CD4-positive, alpha-beta memory T cell (primary cell): Measurements from ENCODE around the gene IFFO2. TPM values are rescaled to one million over a fixed set of nuclear protein-coding genes. Genes with fewer than 3 reads are reported as not detected.

Experiments used
- CTCF ChIA-PET: fragments of 350-600 bp; sonication (Branson Sonifier 250); formaldehyde crosslinking; loops from one replicate; lab custom pipeline; 2021; ENCODE audit warnings: inconsistent platforms; ENCODE audit not compliant: partially characterized antibody; lab: Charles Lee
- POLR2A ChIA-PET: fragments of 350-600 bp; sonication (Branson Sonifier 250); formaldehyde crosslinking; loops from one replicate; lab custom pipeline; 2021; ENCODE audit not compliant: partially characterized antibody; lab: Charles Lee
- DNase-seq, 5 donors: peaks; one replicate each; pipeline versions ENCODE4 v3.0.0 to v3.0.0-alpha.2; 2020 to 2022; ENCODE audit warnings: mixed read lengths in 1 of 5
- H3K27ac ChIP-seq: one replicate; pipeline ENCODE4 v1.7.0; 2013; ENCODE audit warnings: low read depth, low read length
- H3K27me3 ChIP-seq: 2 replicates; pipeline ENCODE4 v1.7.0; 2013; ENCODE audit warnings: mild to moderate bottlenecking, low read length, moderate library complexity; ENCODE audit not compliant: insufficient read depth
- H3K36me3 ChIP-seq: 2 replicates; pipeline ENCODE4 v1.7.0; 2013; ENCODE audit warnings: mild to moderate bottlenecking, low read length, moderate library complexity; ENCODE audit not compliant: insufficient read depth
- H3K4me1 ChIP-seq: 2 replicates; pipeline ENCODE4 v1.7.0; 2013; ENCODE audit warnings: mild to moderate bottlenecking, low read length, moderate library complexity; ENCODE audit not compliant: insufficient read depth
- H3K4me3 ChIP-seq, 2 donors: one replicate each; pipeline ENCODE4 v1.7.0; 2013; ENCODE audit warnings: low read length in 2 of 2, mild to moderate bottlenecking in 1 of 2
- H3K9me3 ChIP-seq, 2 donors: one replicate each; pipeline ENCODE4 v1.7.0; 2013; ENCODE audit warnings: low read length in 2 of 2, control low read depth in 1 of 2; ENCODE audit not compliant: control insufficient read depth in 1 of 2
- H3K27ac Mint-ChIP-seq, 7 donors: one replicate each; pipeline ENCODE4 v1.8.0; 2020 to 2021; ENCODE audit warnings: mixed read lengths in 7 of 7, mild to moderate bottlenecking in 6 of 7, inconsistent platforms in 3 of 7, moderate library complexity in 3 of 7
- H3K27me3 Mint-ChIP-seq, 2 donors: one replicate each; pipeline ENCODE4 v1.8.0; 2020 to 2021; ENCODE audit warnings: mixed read lengths in 2 of 2
- H3K36me3 Mint-ChIP-seq, 2 donors: one replicate each; pipeline ENCODE4 v1.8.0; 2020 to 2021; ENCODE audit warnings: mixed read lengths in 2 of 2, inconsistent platforms in 1 of 2, mild to moderate bottlenecking in 1 of 2
- H3K4me1 Mint-ChIP-seq, 4 donors: one replicate each; pipeline ENCODE4 v1.8.0; 2020 to 2021; ENCODE audit warnings: mixed read lengths in 4 of 4, mild to moderate bottlenecking in 1 of 4
- H3K4me3 Mint-ChIP-seq, 8 donors: one replicate each; pipeline ENCODE4 v1.8.0; 2020 to 2021; ENCODE audit warnings: mixed read lengths in 8 of 8, mild to moderate bottlenecking in 7 of 8, moderate library complexity in 6 of 8, inconsistent platforms in 3 of 8
- H3K9me3 Mint-ChIP-seq, 8 donors: one replicate each; pipeline ENCODE4 v1.8.0; 2020 to 2021; ENCODE audit warnings: mixed read lengths in 8 of 8, mild to moderate bottlenecking in 5 of 8, inconsistent platforms in 3 of 8, moderate library complexity in 1 of 8
- intact Hi-C: fragments of 100-400 bp; cut with micrococcal nuclease; formaldehyde crosslinking; loops from one replicate; pipeline ENCODE4 v1.15.1; 2023
- polyA plus RNA-seq, 2 donors: library from polyadenylated mRNA; unstranded; fragments of 300-500 nt; fragmentation: Illumina TruSeq; gene quantifications; one replicate each; pipeline ENCODE4 v1.2.3, GENCODE V29; 2021
- total RNA-seq, 2 experiments: library from RNA; stranded (reverse); gene quantifications; one replicate each; pipeline ENCODE4 v1.2.3, GENCODE V29; 2021

IFFO2 gene
- total and polyA plus RNA-seq, 4 experiments from 2014 or later = 1.3 to 41.3 (median 22.1) TPM

DNA sequence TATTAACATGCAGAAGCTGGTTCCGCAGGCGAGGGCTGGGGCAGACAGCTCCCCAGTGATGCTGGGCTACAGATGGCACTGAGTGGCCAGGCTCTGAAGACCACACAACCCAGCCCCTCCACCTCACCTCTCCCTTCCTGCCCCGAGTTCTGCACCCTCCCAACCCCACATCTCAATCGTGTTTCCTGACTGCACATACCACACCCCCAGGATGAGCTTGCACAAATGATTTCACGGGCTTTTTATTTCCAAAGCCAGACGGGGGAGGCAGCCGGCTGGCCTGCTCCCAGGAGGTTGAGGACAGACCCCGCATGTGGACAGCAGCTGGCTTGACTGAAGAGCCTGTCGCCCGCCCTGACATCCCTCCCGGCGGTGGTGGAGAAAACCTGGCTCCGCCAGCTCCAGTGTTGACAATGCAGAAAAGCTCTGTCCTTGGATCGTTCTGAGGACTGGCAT lies 32.7 kb downstream of the IFFO2 start:
- Histone ChIP-seq H3K4me1 (peaks cover 72% of the 10 kb centered on the region), H3K9me3 (no peaks in the 10 kb centered on the region), H3K36me3 (peaks cover 19% of the 10 kb centered on the region), H3K4me3 (no peak overlapping the region), H3K27me3 (no peaks in the 10 kb centered on the region), H3K27ac (peak overlapping the region; percentile 16)
- H3K4me1 Mint-ChIP-seq = peaks cover 33 to 75% (median 61%) of the 10 kb centered on the region in 4 donors
- intact Hi-C loops = no loop called here
- peak overlapping the region; percentile 75 to 91 (median 83) for H3K27ac Mint-ChIP-seq
- H3K4me3 Mint-ChIP-seq = peak overlapping the region; percentile 50 to 84 (median 70)
- no peaks in the 10 kb centered on the region for H3K27me3 Mint-ChIP-seq
- no peaks in the 10 kb centered on the region for H3K9me3 Mint-ChIP-seq
- CTCF ChIA-PET = interaction anchor here (0.8 to 11.2 kb wide), 8 partner anchors 11 to 49 kb away, joined by 3 to 193 read pairs (median 4); partner anchors contain the start of genes ALDH4A1 and IFFO2
- peaks cover 4 to 8% of the 10 kb centered on the region in 2 donors for H3K36me3 Mint-ChIP-seq
- POLR2A ChIA-PET = interaction anchor here (0.8 to 10.1 kb wide), 6 partner anchors 10 to 151 kb away, joined by 3 to 599 read pairs (median 8); partner anchors contain the start of genes ALDH4A1 and IFFO2
- peak in 1 of 5 donors; percentile 15 for DNase-seq

DNA sequence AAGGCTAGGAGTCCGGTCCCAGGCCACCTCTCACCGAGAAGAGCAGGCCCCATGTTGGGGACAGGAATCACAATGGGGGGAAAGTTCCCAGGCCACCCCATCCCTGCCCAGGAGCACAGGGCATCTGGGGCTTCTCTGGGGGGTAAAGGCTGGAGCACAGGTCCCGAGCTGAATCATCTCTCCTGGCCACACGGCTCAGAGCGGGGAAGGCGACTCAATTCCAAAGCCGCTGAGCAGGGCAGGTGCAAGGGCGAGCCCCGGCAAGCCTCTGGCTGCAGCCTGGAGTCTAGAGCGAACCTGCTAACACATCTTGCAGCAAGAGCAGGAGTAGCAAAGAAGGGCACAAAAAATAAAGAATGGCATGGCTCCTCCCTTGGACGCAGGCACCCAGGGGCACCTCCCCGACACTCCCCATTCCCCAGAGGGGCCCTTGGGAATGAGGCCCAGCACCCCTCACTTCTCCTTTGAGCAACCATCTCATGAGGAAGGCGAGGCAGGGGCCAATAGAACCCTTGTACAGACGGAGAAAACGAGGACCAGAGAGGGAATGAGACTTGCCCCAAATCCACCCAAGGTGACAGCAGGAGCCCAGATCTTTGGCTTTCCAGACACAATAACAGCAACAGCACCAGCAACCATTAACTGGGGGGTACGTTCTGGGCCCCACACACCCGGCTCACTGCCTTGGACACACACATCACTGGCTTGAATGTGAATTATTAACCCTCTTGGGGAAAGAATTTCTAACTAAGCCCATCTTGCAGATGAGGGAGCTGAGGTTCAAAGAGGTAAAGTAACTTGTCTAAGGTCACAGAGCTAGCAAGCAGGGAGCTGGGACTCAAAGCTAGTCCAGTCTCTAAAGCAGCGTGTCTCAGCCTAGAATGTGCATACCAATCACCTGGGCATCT lies 33.4 kb downstream of the IFFO2 start:
- peak overlapping the region in 7 of 8 donors; percentile 57 to 84 (median 70) for H3K4me3 Mint-ChIP-seq

DNA sequence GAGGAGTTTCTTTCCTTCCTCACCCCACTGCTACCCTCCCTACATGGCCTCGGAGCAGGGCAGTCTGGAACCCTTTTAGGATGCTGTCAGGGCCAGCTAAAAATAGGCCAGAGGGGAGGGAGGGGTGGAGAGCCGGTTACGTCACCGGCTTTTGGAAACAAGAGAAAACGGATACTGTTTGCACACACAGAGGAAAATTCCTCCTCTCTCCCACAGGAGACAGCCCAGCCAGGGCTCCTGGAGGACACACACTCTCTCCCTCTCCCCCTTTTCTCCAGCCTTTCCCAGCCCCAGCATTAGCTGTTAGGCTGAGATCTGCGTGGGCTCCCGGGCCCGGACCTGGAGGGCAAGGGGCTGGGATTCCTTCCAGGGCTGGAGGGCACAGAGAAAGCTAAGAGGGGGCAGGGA lies 34.2 kb downstream of the IFFO2 start:
- Mint-ChIP-seq H3K9me3 (no peaks in the 10 kb centered on the region), H3K4me1 (peaks cover 26 to 60% (median 50%) of the 10 kb centered on the region in 4 donors), H3K27ac (peak overlapping the region in 2 of 7 donors; percentile 83 to 90), H3K4me3 (no peak overlapping the region), H3K36me3 (peaks cover 7 to 14% of the 10 kb centered on the region in 2 donors), H3K27me3 (no peaks in the 10 kb centered on the region)
- ChIA-PET POLR2A (interaction anchor here (1.8 to 1.9 kb wide), 2 partner anchors 20 to 33 kb away, joined by 5 to 10 read pairs; partner anchors contain the start of gene ALDH4A1), CTCF (interaction anchor here (1.0 to 11.2 kb wide), 5 partner anchors 11 to 50 kb away, joined by 3 to 193 read pairs (median 7); partner anchors contain the start of gene IFFO2)
- Histone ChIP-seq H3K27me3 (no peaks in the 10 kb centered on the region), H3K4me1 (peaks cover 58% of the 10 kb centered on the region), H3K4me3 (no peak overlapping the region), H3K27ac (peak overlapping the region; percentile 32), H3K9me3 (no peaks in the 10 kb centered on the region), H3K36me3 (peaks cover 27% of the 10 kb centered on the region)
- intact Hi-C loops = no loop called here
- peak in 1 of 5 donors; percentile 18 for DNase-seq

More for the DNA sequence above, 33.4 kb downstream of the IFFO2 start:
- Mint-ChIP-seq H3K27me3 (no peaks in the 10 kb centered on the region), H3K9me3 (no peaks in the 10 kb centered on the region), H3K4me1 (peaks cover 31 to 68% (median 56%) of the 10 kb centered on the region in 4 donors), H3K27ac (peak overlapping the region; percentile 78 to 91 (median 88)), H3K36me3 (peaks cover 7 to 12% of the 10 kb centered on the region in 2 donors)
- Histone ChIP-seq H3K4me3 (no peak overlapping the region), H3K27me3 (no peaks in the 10 kb centered on the region), H3K27ac (peak overlapping the region; percentile 32), H3K4me1 (peaks cover 65% of the 10 kb centered on the region), H3K36me3 (peaks cover 20% of the 10 kb centered on the region), H3K9me3 (no peaks in the 10 kb centered on the region)
- intact Hi-C loops = no loop called here
- ChIA-PET POLR2A (interaction anchor here (0.8 to 10.1 kb wide), 7 partner anchors 10 to 151 kb away, joined by 3 to 599 read pairs (median 8); partner anchors contain the start of genes ALDH4A1 and IFFO2), CTCF (interaction anchor here (0.8 to 11.2 kb wide), 8 partner anchors 12 to 49 kb away, joined by 3 to 193 read pairs (median 4); partner anchors contain the start of genes ALDH4A1 and IFFO2)
- no peak for DNase-seq

DNA sequence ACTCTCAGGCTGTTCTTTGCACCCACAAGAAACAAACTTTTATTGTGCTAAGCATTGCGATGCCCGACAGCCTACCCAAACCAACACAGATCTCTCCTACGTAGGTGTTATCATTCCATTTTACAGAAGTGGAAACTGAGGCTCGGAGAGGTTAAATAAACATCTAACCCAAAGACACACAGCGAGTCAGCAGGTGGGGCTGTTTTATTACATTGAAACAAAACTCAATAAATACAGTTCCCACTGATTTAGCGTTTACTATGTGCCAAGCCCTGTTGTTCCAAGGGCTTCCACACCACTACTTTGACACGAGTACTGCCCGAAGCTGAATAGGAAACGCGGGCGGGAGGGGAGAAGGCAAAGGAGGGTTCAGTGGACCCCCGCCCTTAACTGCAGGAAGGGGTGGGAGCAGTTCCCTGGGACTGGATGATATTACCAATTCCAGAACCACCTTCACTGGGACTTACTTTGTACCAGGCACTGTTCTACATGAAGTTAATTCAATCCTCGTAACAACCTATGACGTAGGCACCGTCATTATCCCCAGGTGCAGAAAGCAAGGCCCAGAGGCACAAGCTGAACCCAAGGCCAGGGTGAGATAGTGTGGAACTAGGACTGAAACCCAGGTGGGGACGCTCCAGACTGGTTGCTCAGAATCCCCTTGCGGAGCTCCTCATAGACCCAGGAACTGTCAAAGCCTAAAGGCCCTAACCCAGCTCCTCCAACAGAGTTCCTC lies 34.8 kb downstream of the IFFO2 start:
- no peak overlapping the region for H3K27ac ChIP-seq
- H3K4me3 Mint-ChIP-seq = peak overlapping the region in 1 of 8 donors; percentile 4
- H3K27me3 ChIP-seq = no peaks in the 10 kb centered on the region
- H3K9me3 ChIP-seq = no peaks in the 10 kb centered on the region
- peak in 1 of 5 donors; percentile 13 for DNase-seq
- CTCF ChIA-PET = interaction anchor here (1.0 to 11.2 kb wide), 6 partner anchors 10 to 153 kb away, joined by 3 to 193 read pairs (median 7); partner anchors contain the start of gene IFFO2
- H3K9me3 Mint-ChIP-seq = no peaks in the 10 kb centered on the region
- peaks cover 26 to 57% (median 46%) of the 10 kb centered on the region in 4 donors for H3K4me1 Mint-ChIP-seq
- intact Hi-C loops = no loop called here
- peaks cover 11 to 20% of the 10 kb centered on the region in 2 donors for H3K36me3 Mint-ChIP-seq
- peaks cover 31% of the 10 kb centered on the region for H3K36me3 ChIP-seq
- no peaks in the 10 kb centered on the region for H3K27me3 Mint-ChIP-seq
- H3K27ac Mint-ChIP-seq = peak overlapping the region in 6 of 7 donors; percentile 43 to 83 (median 62)
- H3K4me1 ChIP-seq = peaks cover 51% of the 10 kb centered on the region
- POLR2A ChIA-PET = interaction anchor here (1.8 to 1.9 kb wide), 2 partner anchors 19 to 33 kb away, joined by 5 to 10 read pairs; partner anchors contain the start of gene ALDH4A1
- H3K4me3 ChIP-seq = no peak overlapping the region

DNA sequence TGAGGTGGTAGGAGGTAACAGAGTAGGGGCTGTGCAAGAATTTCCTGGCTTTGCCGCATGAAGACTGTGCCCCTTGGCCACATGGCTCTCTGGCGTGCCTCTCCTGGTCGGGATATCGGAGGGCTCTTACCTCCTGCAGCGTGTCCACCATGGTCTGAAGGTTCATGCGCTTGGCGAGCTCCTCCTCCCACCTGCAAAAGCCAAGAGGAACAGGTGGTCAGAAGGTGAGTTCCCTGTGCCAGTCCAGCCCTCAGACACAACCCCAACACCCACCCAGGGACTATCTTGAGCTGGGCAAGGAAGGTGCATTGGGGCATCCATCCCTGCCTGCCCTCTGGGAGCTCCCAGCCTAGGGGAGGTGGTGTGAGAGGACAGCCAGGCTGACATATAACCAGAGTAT lies 35.5 kb downstream of the IFFO2 start:
- peaks cover 25 to 51% (median 42%) of the 10 kb centered on the region in 4 donors for H3K4me1 Mint-ChIP-seq
- Histone ChIP-seq H3K27me3 (no peaks in the 10 kb centered on the region), H3K9me3 (no peaks in the 10 kb centered on the region), H3K36me3 (peaks cover 34% of the 10 kb centered on the region), H3K27ac (no peak overlapping the region), H3K4me3 (no peak overlapping the region), H3K4me1 (peaks cover 44% of the 10 kb centered on the region)
- intact Hi-C loops = no loop called here
- POLR2A ChIA-PET = interaction anchor here (1.8 to 1.9 kb wide), 2 partner anchors 18 to 34 kb away, joined by 5 to 10 read pairs; partner anchors contain the start of gene ALDH4A1
- H3K36me3 Mint-ChIP-seq = peaks cover 11 to 24% of the 10 kb centered on the region in 2 donors
- no peak overlapping the region for H3K4me3 Mint-ChIP-seq
- no peaks in the 10 kb centered on the region for H3K27me3 Mint-ChIP-seq
- H3K9me3 Mint-ChIP-seq = no peaks in the 10 kb centered on the region
- peak in 1 of 5 donors; percentile 19 for DNase-seq
- CTCF ChIA-PET = interaction anchor here (1.0 to 11.2 kb wide), 5 partner anchors 10 to 154 kb away, joined by 3 to 193 read pairs (median 7); partner anchors contain the start of gene IFFO2
- H3K27ac Mint-ChIP-seq = peak overlapping the region in 1 of 7 donors; percentile 83

DNA sequence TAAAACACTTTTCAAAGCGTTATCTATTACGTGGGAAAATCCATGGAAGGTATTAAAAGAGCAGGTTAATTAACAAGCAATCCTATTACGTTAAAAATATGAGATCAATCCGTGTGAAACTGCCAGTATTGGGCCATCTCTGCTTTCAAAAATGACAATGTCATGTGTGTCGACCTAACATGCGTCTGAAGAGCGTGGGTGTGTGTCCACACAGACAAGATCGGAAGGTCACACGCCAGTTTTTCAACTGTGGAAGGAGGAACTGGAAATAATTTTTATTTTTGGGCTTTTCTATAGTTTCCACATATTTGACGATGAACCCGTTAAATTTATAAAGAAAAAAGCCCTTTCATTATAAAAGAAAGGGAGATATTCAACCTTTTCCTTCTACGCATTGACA lies 36.5 kb downstream of the IFFO2 start:
- Mint-ChIP-seq H3K4me1 (peaks cover 19 to 43% (median 35%) of the 10 kb centered on the region in 4 donors), H3K9me3 (no peaks in the 10 kb centered on the region), H3K36me3 (peaks cover 8 to 33% of the 10 kb centered on the region in 2 donors), H3K27me3 (no peaks in the 10 kb centered on the region), H3K4me3 (peak overlapping the region in 1 of 8 donors; percentile 13), H3K27ac (peak overlapping the region in 2 of 7 donors; percentile 77 to 83)
- peaks cover 34% of the 10 kb centered on the region for H3K4me1 ChIP-seq
- H3K27me3 ChIP-seq = no peaks in the 10 kb centered on the region
- H3K36me3 ChIP-seq = peaks cover 34% of the 10 kb centered on the region
- ChIA-PET POLR2A (no interaction called here), CTCF (no interaction called here)
- no peak overlapping the region for H3K27ac ChIP-seq
- no peak overlapping the region for H3K4me3 ChIP-seq
- intact Hi-C loops = no loop called here
- H3K9me3 ChIP-seq = no peaks in the 10 kb centered on the region
- DNase-seq = no peak
